Fibroblast of lung (primary cell): ENCODE data around the gene TCF23.

Source experiments
- EZH2 ChIP-seq: IDR thresholded peaks from 2 replicates; pipeline ENCODE4 v1.5.1; 2012; ENCODE audit warnings: low read length, control low read depth, mild to moderate bottlenecking; ENCODE audit errors: missing control alignments
- TF ChIP-seq, protein P1 (sequence below), 2 donors: IDR thresholded peaks in 1 of 2; conservative IDR thresholded peaks in 1 of 2; 1 replicate in 1 of 2; 2 replicates in 1 of 2; pipeline ENCODE4 v1.5.1; 2011 to 2012; ENCODE audit warnings: low read length in 2 of 2, control low read depth in 1 of 2, inconsistent platforms in 1 of 2, low read depth in 1 of 2, mild to moderate bottlenecking in 1 of 2

DNA sequence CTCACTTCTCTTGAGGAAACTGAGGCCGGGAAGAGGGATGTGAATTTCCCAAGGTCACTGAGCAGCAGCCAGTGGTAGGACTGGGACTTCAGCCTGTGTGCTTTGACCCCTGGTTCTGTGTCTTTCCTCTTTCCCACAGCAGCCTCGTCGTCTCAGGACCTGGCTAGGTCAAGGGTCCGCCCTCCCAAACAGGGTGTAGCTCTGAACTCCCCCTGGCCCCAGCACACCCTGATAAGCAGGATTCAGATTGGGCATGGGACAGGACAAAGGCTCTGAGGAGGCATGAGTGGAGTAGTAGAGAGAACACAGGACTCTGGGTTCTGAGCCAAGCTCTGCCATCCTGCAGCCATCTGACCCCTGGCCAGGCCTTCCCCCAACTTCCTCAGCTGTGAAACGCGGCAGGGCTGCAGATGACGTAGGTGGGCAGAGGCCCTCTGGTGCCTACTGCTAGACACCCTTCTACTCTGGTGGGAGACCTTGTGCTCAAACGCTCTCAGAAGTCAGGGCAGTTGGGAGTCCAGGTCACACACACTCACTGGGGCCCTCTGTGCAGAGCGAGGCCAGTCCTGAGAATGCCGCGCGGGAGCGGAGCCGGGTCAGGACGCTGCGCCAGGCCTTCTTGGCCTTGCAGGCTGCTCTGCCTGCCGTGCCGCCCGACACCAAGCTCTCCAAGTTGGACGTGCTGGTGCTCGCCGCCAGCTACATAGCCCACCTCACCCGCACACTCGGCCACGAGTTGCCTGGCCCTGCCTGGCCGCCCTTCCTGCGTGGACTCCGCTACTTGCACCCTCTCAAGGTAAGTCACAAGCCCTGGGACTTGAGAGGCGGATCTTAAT lies 984 bp downstream of the TCF23 start:
- TF ChIP-seq, protein P1, sequence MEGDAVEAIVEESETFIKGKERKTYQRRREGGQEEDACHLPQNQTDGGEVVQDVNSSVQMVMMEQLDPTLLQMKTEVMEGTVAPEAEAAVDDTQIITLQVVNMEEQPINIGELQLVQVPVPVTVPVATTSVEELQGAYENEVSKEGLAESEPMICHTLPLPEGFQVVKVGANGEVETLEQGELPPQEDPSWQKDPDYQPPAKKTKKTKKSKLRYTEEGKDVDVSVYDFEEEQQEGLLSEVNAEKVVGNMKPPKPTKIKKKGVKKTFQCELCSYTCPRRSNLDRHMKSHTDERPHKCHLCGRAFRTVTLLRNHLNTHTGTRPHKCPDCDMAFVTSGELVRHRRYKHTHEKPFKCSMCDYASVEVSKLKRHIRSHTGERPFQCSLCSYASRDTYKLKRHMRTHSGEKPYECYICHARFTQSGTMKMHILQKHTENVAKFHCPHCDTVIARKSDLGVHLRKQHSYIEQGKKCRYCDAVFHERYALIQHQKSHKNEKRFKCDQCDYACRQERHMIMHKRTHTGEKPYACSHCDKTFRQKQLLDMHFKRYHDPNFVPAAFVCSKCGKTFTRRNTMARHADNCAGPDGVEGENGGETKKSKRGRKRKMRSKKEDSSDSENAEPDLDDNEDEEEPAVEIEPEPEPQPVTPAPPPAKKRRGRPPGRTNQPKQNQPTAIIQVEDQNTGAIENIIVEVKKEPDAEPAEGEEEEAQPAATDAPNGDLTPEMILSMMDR (conservative IDR thresholded peaks at IDR 0.05 in 1 of 2, IDR thresholded peaks at IDR 0.05 in 1 of 2; ENCODE audit: low read depth in 1 of 2, low read length in 2 of 2): no peak
- no peak for TF ChIP-seq EZH2
